OCI-LY7 (cell line): ENCODE data around the gene GCNT2. TPM values are rescaled to one million over a fixed set of nuclear protein-coding genes. Genes with fewer than 3 reads are reported as not detected.

ENCODE experiments used
- BruUV-seq: library from RNA; stranded (reverse); fragments of 400-500 nt; replicated peaks from 2 replicates; lab custom pipeline; 2021; lab: Mats Ljungman, UMichigan
- CTCF ChIA-PET: fragments of 300-600 bp; sonication (Branson Sonifier 250); formaldehyde crosslinking; loops from one replicate; lab custom pipeline; 2022; ENCODE audit warnings: antibody characterized with exemption; ENCODE audit not compliant: unreplicated experiment; lab: Charles Lee
- POLR2A ChIA-PET: fragments of 300-600 bp; sonication (Branson Sonifier 250); formaldehyde crosslinking; loops from one replicate; lab custom pipeline; 2022; ENCODE audit warnings: antibody characterized with exemption; lab: Charles Lee
- DNase-seq: peaks from one replicate; pipeline ENCODE4 v3.0.0-alpha.2; 2015; ENCODE audit warnings: low spot score
- H2AFZ ChIP-seq: fragments of 200-600 bp; sonication (generic), shearing (Covaris generic); 2 replicates; pipeline ENCODE4 v1.6.1; 2014; ENCODE audit warnings: mild to moderate bottlenecking, antibody characterized with exemption, low read length, moderate library complexity
- H3K27ac ChIP-seq: fragments of 200-600 bp; sonication (generic); 2 replicates; pipeline ENCODE4 v1.5.1; 2014; ENCODE audit warnings: mixed run types, low read depth, mild to moderate bottlenecking, moderate library complexity, low read length, inconsistent platforms; ENCODE audit not compliant: poor library complexity, severe bottlenecking
- H3K36me3 ChIP-seq: fragments of 200-600 bp; sonication (generic); 2 replicates; pipeline ENCODE4 v1.6.1; 2014; ENCODE audit warnings: mild to moderate bottlenecking, antibody characterized with exemption, low read length, moderate library complexity, mixed read lengths; ENCODE audit not compliant: insufficient read depth
- H3K4me1 ChIP-seq: fragments of 200-600 bp; sonication (generic); 2 replicates; pipeline ENCODE4 v1.5.1; 2014; ENCODE audit warnings: mild to moderate bottlenecking, low read length; ENCODE audit not compliant: insufficient read depth, poor library complexity, severe bottlenecking
- H3K4me2 ChIP-seq: fragments of 200-600 bp; sonication (generic); 2 replicates; pipeline ENCODE4 v1.6.1; 2014; ENCODE audit warnings: mild to moderate bottlenecking, low read length
- H3K4me3 ChIP-seq: fragments of 200-600 bp; sonication (generic); 2 replicates; pipeline ENCODE4 v1.5.1; 2014; ENCODE audit warnings: mild to moderate bottlenecking, low read depth, low read length; ENCODE audit not compliant: poor library complexity, severe bottlenecking
- H3K79me2 ChIP-seq: fragments of 200-600 bp; sonication (generic); 2 replicates; pipeline ENCODE4 v1.6.1; 2016; ENCODE audit warnings: low read depth, mild to moderate bottlenecking, low read length, moderate library complexity, mixed read lengths; ENCODE audit not compliant: insufficient read depth
- H3K9me2 ChIP-seq: fragments of 200-600 bp; sonication (generic); 2 replicates; pipeline ENCODE4 v1.6.1; 2016; ENCODE audit warnings: mild to moderate bottlenecking, low read length, mixed read lengths; ENCODE audit not compliant: insufficient read depth
- H3K9me3 ChIP-seq: fragments of 200-600 bp; sonication (generic); 2 replicates; pipeline ENCODE4 v1.6.1; 2014; ENCODE audit warnings: mild to moderate bottlenecking, mixed run types, low read length, mixed read lengths
- H4K20me1 ChIP-seq: fragments of 200-600 bp; sonication (generic); 2 replicates; pipeline ENCODE4 v1.6.1; 2014; ENCODE audit warnings: mild to moderate bottlenecking, antibody characterized with exemption, low read length, moderate library complexity, mixed read lengths; ENCODE audit not compliant: insufficient read depth
- CTCF ChIP-seq: fragments of 200-600 bp; sonication (generic); conservative IDR thresholded peaks from 2 replicates; pipeline ENCODE4 v1.5.1; 2014; ENCODE audit warnings: mild to moderate bottlenecking, antibody characterized with exemption, low read length, moderate library complexity, mixed read lengths
- EZH2phosphoT487 ChIP-seq: fragments of 200-600 bp; sonication (generic); IDR thresholded peaks from 2 replicates; pipeline ENCODE4 v1.6.1; 2018; ENCODE audit warnings: low read depth, borderline replicate concordance, mild to moderate bottlenecking, mixed run types, antibody characterized with exemption, low read length, moderate library complexity, mixed read lengths
- intact Hi-C: fragments of 100-400 bp; cut with micrococcal nuclease; formaldehyde crosslinking; loops from one replicate; pipeline ENCODE4 v1.10.0; 2022; ENCODE audit not compliant: unreplicated experiment
- total RNA-seq, 2 experiments: library from RNA; depleted of rRNA in 1 of 2; stranded (reverse); fragments of >200 nt in 1 of 2; shearing (Covaris generic) in 1 of 2; gene quantifications; 2 replicates each; pipeline ENCODE4 v1.2.3, GENCODE V29; 2014 to 2022

The GCNT2 gene
- total RNA-seq, 2 experiments from 2014 or later, result 17.4 to 25.2 TPM

DNA sequence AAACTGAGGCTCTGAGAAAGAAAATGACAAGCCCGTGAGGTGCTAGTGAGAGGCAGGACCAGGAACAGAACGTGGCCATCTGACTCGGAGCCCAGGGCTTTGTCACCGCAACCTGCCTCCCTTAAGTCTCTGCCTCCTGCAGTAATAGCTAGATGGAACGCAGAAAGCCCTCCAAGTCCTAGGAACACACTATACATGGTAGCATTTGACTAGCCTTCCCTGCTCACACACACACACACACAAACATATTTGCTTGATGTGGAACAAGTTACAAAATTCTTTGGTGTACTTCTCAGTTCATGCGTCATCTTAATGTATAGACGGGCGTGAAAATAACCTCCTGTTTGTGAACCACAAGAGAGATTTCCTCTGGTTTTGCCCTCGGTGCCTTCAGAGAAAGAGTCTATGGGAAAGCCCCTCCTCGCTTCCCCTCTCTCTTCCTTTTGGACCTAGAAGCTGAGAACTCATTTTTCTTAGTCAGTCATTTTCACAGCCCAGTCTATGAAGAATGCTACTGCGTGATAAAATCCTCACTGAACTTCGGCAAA lies 134.4 kb downstream of the GCNT2 start:
- H3K79me2 ChIP-seq, result no peaks in the 10 kb centered on the region
- POLR2A ChIA-PET, result interaction anchor here (0.6 to 0.7 kb wide), 2 partner anchors 8 to 24 kb away, joined by 4 to 5 read pairs; no protein-coding TSS in a partner anchor
- intact Hi-C loops, result no loop called here
- no peaks in the 10 kb centered on the region for H3K36me3 ChIP-seq
- CTCF ChIA-PET, result no interaction called here
- TF ChIP-seq EZH2phosphoT487, result no peak
- no peak for TF ChIP-seq CTCF
- no peak overlapping the region for H3K4me2 ChIP-seq
- no peak overlapping the region for H3K27ac ChIP-seq
- BruUV-seq, result no TSS peak
- no peaks in the 10 kb centered on the region for H3K4me1 ChIP-seq
- no peak for DNase-seq
- no peaks in the 10 kb centered on the region for H3K9me3 ChIP-seq
- H3K9me2 ChIP-seq, result no peaks in the 10 kb centered on the region
- no peak overlapping the region for H2AFZ ChIP-seq
- H3K4me3 ChIP-seq, result no peak overlapping the region
- H4K20me1 ChIP-seq, result no peaks in the 10 kb centered on the region

DNA sequence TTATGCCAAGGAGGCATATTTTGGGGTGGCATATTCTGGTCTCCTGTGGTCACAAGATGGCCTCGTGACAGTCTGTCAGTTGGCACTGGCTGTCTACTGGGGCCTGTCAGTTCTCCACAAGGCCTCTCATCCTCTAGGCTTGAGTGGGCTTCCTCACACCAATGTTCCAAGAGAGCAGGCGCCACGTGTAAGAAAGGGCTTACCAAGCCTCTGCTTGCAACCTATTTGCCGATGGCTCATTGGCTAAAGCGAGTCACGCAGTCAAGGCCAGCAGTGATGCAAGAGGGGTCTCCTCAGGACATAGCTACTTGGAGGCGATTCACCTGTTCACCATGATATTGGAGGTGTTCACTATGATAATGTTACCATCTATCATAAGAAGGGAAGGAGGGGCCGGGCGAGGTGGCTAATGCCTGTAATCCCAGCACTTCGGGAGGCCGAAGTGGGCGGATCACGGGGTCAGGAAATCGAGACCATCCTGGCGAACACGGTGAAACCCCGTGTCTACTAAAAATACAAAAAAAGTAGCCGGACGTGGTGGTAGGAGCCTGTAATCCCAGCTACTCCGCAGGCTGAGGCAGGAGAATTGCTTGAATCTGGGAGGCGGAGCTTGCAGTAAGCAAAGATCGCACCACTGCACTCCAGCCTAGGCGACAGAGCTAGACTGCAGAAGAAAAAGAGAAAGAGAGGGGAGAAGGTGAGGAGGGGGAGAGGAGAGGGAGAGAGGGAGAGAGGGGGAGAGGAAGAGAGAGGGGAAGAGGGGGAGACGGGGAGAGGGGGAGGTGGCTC lies 138.0 kb downstream of the GCNT2 start:
- no peak for DNase-seq
- intact Hi-C loops, result no loop called here
- Histone ChIP-seq H3K36me3 (no peaks in the 10 kb centered on the region), H3K27ac (no peak overlapping the region), H3K9me2 (no peaks in the 10 kb centered on the region), H3K79me2 (no peaks in the 10 kb centered on the region), H2AFZ (no peak overlapping the region), H3K9me3 (no peaks in the 10 kb centered on the region), H3K4me2 (no peak overlapping the region), H3K4me3 (no peak overlapping the region), H4K20me1 (no peaks in the 10 kb centered on the region), H3K4me1 (no peaks in the 10 kb centered on the region)
- no peak for TF ChIP-seq EZH2phosphoT487
- no peak for TF ChIP-seq CTCF
- ChIA-PET CTCF (no interaction called here), POLR2A (interaction anchor here (0.6 kb wide), 1 partner anchor 20 kb away, joined by 4 read pairs; no protein-coding TSS in a partner anchor)
- no TSS peak for BruUV-seq
